Panc1 (cell line): ENCODE data around the gene SRY. TPM values are rescaled to one million over a fixed set of nuclear protein-coding genes. Genes with fewer than 3 reads are reported as not detected.

Experiments used
- ATAC-seq: fragments of 200-7000 bp; cut with Tn5 transposase; 2 replicates; pipeline ENCODE4 v1.9.1; 2020; ENCODE audit warnings: mild to moderate bottlenecking, moderate library complexity
- Bru-seq: library from RNA; stranded (reverse); fragments of 400-500 nt; gene quantifications from one replicate; lab custom pipeline; 2021; lab: Mats Ljungman, UMichigan
- BruChase-seq, 2 experiments: library from RNA; stranded (reverse); fragments of 400-500 nt; gene quantifications; one replicate each; lab custom pipeline; 2021; lab: Mats Ljungman, UMichigan
- BruUV-seq: library from RNA; stranded (reverse); fragments of 400-500 nt; replicated peaks from 2 replicates; lab custom pipeline; 2021; lab: Mats Ljungman, UMichigan
- CTCF ChIA-PET: fragments of 300-600 bp; sonication (Branson Sonifier 250); formaldehyde crosslinking; loops from one replicate; lab custom pipeline; 2022; ENCODE audit warnings: antibody characterized with exemption; lab: Charles Lee
- POLR2A ChIA-PET: fragments of 300-600 bp; sonication (Branson Sonifier 250); formaldehyde crosslinking; loops from one replicate; lab custom pipeline; 2022; ENCODE audit warnings: antibody characterized with exemption; lab: Charles Lee
- DNase-seq: peaks from one replicate; pipeline ENCODE4 v3.0.0-alpha.2; 2010; ENCODE audit warnings: low read depth, low spot score
- H3K27ac ChIP-seq: 2 replicates; pipeline ENCODE4 v1.5.1; 2011; ENCODE audit warnings: mild to moderate bottlenecking, low read length, inconsistent platforms
- H3K27me3 ChIP-seq: fragments of 200-500 bp; sonication (Bioruptor generic); 2 replicates; pipeline ENCODE4 v1.6.0; 2014; ENCODE audit warnings: low read length, inconsistent platforms; ENCODE audit not compliant: control insufficient read depth, insufficient read depth
- H3K36me3 ChIP-seq: fragments of 200-500 bp; sonication (Bioruptor generic); 2 replicates; pipeline ENCODE4 v1.5.1; 2014; ENCODE audit warnings: inconsistent platforms, mild to moderate bottlenecking, low read length, moderate library complexity; ENCODE audit not compliant: control insufficient read depth, insufficient read depth
- H3K4me1 ChIP-seq: 2 replicates; pipeline ENCODE4 v1.5.1; 2011; ENCODE audit warnings: inconsistent platforms, mild to moderate bottlenecking, low read length, moderate library complexity; ENCODE audit not compliant: control insufficient read depth, insufficient read depth
- H3K4me3 ChIP-seq, 2 experiments: 2 replicates each; pipeline ENCODE4 v1.5.1; 2011 to 2012; ENCODE audit warnings: low read depth in 2 of 2, low read length in 2 of 2, mild to moderate bottlenecking in 2 of 2, inconsistent platforms in 1 of 2, moderate library complexity in 1 of 2
- H3K9me3 ChIP-seq: fragments of 200-500 bp; sonication (Bioruptor generic); 2 replicates; pipeline ENCODE4 v1.5.1; 2014; ENCODE audit warnings: low read depth, mild to moderate bottlenecking, inconsistent platforms, low read length, moderate library complexity; ENCODE audit not compliant: control insufficient read depth, insufficient read depth
- POLR2AphosphoS5 ChIP-seq: IDR thresholded peaks from 2 replicates; pipeline ENCODE4 v1.6.1; 2012; ENCODE audit warnings: mild to moderate bottlenecking, low read depth, low read length, moderate library complexity
- SIN3A ChIP-seq: IDR thresholded peaks from 2 replicates; pipeline ENCODE4 v1.6.1; 2012; ENCODE audit warnings: low read depth, mild to moderate bottlenecking, low read length, moderate library complexity, borderline replicate concordance; ENCODE audit not compliant: insufficient read depth
- TCF7L2 ChIP-seq: IDR thresholded peaks from 2 replicates; pipeline ENCODE4 v1.6.1; 2011; ENCODE audit warnings: mild to moderate bottlenecking, low read depth, low read length, inconsistent platforms
- in situ Hi-C: cut with HindIII; loops from 2 replicates; pipeline ENCODE4 v1.10.0; 2016; ENCODE audit warnings: low sequenced_read_pairs, low pct_unique_long_range_greater_than_20kb
- intact Hi-C: fragments of 100-400 bp; cut with micrococcal nuclease; formaldehyde crosslinking; loops from one replicate; pipeline ENCODE4 v1.10.0; 2022; ENCODE audit not compliant: unreplicated experiment
- long read RNA-seq: library from polyadenylated mRNA; unstranded; transcript quantifications from one replicate; pipeline ENCODE4 v2.0.0, GENCODE V29; 2021; ENCODE audit not compliant: unreplicated experiment
- polyA plus RNA-seq: library from polyadenylated mRNA; unstranded; fragments of >200 nt; gene quantifications from one replicate; pipeline ENCODE4 v1.2.1, GENCODE V29; 2012; ENCODE audit warnings: missing spikeins; ENCODE audit not compliant: insufficient read length
- total RNA-seq: library from RNA; stranded (reverse); gene quantifications from one replicate; pipeline ENCODE4 v1.2.1, GENCODE V29; 2021; ENCODE audit not compliant: unreplicated experiment
- TF ChIP-seq, protein P1 (sequence below), 2 experiments: IDR thresholded peaks; 2 replicates each; pipeline ENCODE4 v1.6.1; 2011 to 2012; ENCODE audit warnings: low read depth in 2 of 2, control low read depth in 1 of 2, low read length in 1 of 2, mild to moderate bottlenecking in 1 of 2, moderate library complexity in 1 of 2; ENCODE audit not compliant: insufficient read depth in 1 of 2
- TF ChIP-seq, protein P2 (sequence below): fragments of 450-650 bp; IDR thresholded peaks from 2 replicates; pipeline ENCODE4 v1.5.1; 2017; ENCODE audit warnings: mild to moderate bottlenecking

SRY gene
- total RNA-seq: not detected
- polyA plus RNA-seq: not detected
- Bru-seq, nascent RNA: not detected
- BruChase-seq, experiment 1, labeled RNA remaining after a 2-hour chase: percentile 31 among the genes with signal in this experiment
- not detected for BruChase-seq, experiment 2, labeled RNA remaining after a 6-hour chase
- long read RNA-seq: 0 reads

DNA sequence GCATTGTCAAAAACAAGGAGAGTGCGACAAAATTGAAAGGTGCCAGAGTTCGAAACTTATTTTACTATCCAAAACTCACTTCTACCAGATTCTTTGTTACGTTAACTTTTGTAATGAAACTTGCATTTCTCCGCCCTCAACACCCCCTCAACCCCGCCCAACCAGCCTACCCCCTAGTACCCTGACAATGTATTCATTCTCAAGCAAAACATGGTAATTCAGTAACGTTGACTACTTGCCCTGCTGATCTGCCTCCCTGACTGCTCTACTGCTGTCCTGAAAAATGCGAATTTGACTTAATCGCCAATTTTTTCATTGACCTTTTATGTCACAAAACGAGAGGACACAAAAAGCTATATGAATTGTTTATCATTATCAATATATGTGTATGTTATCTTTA, at the start of gene SRY:
TSS of gene SRY (minus strand) at position 83 of the 400 bp plus-strand sequence. CDS start at position 4, 79 bp downstream.
- CTCF ChIA-PET: no interaction called here
- no TSS peak for BruUV-seq
- intact Hi-C loops (no loop called here), in situ Hi-C loops (no loop called here)
- no peaks in the 10 kb centered on the region for H3K9me3 ChIP-seq
- POLR2A ChIA-PET: no interaction called here
- H3K4me1 ChIP-seq: no peaks in the 10 kb centered on the region
- no peak within 1 kb of the TSS for H3K4me3 ChIP-seq
- H3K27ac ChIP-seq: no peak within 1 kb of the TSS
- ATAC-seq: no peak
- no peak for DNase-seq
- no peaks in the 10 kb centered on the region for H3K36me3 ChIP-seq
- TF ChIP-seq, protein P1, sequence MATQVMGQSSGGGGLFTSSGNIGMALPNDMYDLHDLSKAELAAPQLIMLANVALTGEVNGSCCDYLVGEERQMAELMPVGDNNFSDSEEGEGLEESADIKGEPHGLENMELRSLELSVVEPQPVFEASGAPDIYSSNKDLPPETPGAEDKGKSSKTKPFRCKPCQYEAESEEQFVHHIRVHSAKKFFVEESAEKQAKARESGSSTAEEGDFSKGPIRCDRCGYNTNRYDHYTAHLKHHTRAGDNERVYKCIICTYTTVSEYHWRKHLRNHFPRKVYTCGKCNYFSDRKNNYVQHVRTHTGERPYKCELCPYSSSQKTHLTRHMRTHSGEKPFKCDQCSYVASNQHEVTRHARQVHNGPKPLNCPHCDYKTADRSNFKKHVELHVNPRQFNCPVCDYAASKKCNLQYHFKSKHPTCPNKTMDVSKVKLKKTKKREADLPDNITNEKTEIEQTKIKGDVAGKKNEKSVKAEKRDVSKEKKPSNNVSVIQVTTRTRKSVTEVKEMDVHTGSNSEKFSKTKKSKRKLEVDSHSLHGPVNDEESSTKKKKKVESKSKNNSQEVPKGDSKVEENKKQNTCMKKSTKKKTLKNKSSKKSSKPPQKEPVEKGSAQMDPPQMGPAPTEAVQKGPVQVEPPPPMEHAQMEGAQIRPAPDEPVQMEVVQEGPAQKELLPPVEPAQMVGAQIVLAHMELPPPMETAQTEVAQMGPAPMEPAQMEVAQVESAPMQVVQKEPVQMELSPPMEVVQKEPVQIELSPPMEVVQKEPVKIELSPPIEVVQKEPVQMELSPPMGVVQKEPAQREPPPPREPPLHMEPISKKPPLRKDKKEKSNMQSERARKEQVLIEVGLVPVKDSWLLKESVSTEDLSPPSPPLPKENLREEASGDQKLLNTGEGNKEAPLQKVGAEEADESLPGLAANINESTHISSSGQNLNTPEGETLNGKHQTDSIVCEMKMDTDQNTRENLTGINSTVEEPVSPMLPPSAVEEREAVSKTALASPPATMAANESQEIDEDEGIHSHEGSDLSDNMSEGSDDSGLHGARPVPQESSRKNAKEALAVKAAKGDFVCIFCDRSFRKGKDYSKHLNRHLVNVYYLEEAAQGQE (IDR thresholded peaks at IDR 0.05; ENCODE audit: insufficient read depth in 1 of 2, low read depth in 2 of 2, low read length in 1 of 2): no peak
- TF ChIP-seq, protein P2, sequence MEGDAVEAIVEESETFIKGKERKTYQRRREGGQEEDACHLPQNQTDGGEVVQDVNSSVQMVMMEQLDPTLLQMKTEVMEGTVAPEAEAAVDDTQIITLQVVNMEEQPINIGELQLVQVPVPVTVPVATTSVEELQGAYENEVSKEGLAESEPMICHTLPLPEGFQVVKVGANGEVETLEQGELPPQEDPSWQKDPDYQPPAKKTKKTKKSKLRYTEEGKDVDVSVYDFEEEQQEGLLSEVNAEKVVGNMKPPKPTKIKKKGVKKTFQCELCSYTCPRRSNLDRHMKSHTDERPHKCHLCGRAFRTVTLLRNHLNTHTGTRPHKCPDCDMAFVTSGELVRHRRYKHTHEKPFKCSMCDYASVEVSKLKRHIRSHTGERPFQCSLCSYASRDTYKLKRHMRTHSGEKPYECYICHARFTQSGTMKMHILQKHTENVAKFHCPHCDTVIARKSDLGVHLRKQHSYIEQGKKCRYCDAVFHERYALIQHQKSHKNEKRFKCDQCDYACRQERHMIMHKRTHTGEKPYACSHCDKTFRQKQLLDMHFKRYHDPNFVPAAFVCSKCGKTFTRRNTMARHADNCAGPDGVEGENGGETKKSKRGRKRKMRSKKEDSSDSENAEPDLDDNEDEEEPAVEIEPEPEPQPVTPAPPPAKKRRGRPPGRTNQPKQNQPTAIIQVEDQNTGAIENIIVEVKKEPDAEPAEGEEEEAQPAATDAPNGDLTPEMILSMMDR: no peak
- TF ChIP-seq POLR2AphosphoS5: no peak
- TF ChIP-seq TCF7L2: no peak
- TF ChIP-seq SIN3A: no peak
- no peaks in the 10 kb centered on the region for H3K27me3 ChIP-seq

DNA sequence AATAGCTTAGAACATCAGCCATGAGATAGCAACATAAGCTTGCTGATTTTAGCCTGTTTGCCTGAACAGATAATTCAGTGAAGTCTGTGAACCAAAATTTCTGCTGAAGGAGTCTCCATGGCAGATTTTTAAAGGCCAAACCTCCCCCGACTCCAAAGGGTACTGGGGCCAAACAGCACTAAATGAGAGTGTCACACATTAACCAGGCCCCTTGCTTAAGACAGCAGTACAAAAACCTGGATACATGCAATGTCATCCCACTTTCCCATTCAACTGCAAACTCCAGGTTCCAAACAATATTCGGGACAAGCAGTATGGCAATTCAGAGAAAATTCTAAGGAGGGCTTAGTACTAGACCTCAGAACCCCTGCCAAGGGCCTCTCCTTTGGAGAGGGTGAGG, 49.6 kb upstream of the SRY start:
- H3K27me3 ChIP-seq: no peaks in the 10 kb centered on the region
- TF ChIP-seq TCF7L2 (no peak), SIN3A (no peak), POLR2AphosphoS5 (no peak)
- TF ChIP-seq, protein P2: no peak
- TF ChIP-seq, protein P1 (IDR thresholded peaks at IDR 0.05; ENCODE audit: insufficient read depth in 1 of 2, low read depth in 2 of 2, low read length in 1 of 2): no peak
- DNase-seq (no peak), ATAC-seq (no peak)
- H3K4me3 ChIP-seq: no peak overlapping the region
- no peak overlapping the region for H3K27ac ChIP-seq
- in situ Hi-C loops (no loop called here), intact Hi-C loops (no loop called here)
- no peaks in the 10 kb centered on the region for H3K9me3 ChIP-seq
- CTCF ChIA-PET: no interaction called here
- POLR2A ChIA-PET: no interaction called here
- H3K36me3 ChIP-seq: no peaks in the 10 kb centered on the region
- H3K4me1 ChIP-seq: no peaks in the 10 kb centered on the region
- no TSS peak for BruUV-seq
